ENCODE results near the gene ANKRD2. TPM values are rescaled to one million over a fixed set of nuclear protein-coding genes. Genes with fewer than 3 reads are reported as not detected.
A peak's percentile ranks its signal among the peaks of the same experiment; 100 is the strongest.

The ANKRD2 gene
- total RNA-seq, 2 experiments from 2014 or later = not detected

DNA sequence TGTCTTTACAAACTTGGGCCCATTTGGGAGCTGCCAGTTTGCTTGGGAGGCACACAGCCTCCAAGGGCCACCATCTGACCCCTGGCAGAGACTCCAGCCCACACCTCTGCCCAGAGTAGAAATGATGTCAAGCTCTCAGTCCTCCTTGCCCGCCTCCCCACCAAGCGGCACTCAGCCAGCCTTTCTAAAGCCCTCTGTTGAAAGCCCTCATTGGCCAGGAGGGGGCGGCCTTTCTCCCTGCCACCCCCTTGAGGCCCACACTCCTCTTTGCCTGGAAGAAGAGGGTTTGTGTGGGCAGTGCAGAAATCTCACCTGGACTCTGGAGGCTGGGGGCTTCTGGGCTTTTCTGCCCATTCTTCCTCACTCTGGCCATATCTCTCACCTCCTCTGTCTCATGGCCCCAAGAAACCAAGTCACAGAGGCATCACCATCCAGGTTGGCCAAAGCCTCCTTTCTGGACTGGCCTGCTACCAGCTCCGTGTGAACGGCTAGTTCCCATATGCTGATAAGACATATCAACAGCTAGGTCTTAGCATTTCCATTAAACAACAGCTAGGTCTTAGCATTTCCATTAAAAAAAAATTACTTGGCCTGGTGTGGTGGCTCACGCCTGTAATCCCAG lies 37.7 kb upstream of the ANKRD2 start:
- ChIA-PET CTCF (no interaction called here), POLR2A (no interaction called here)
- no peaks in the 10 kb centered on the region for H3K4me1 Mint-ChIP-seq (ENCODE audit: low read depth)
- ATAC-seq (ENCODE audit: poor library complexity) (no peak), DNase-seq (peak in 6 of 14 experiments; percentile 2 to 37 (median 17))
- H3K36me3 Mint-ChIP-seq (ENCODE audit: low read depth) = no peaks in the 10 kb centered on the region
- no peak overlapping the region for H3K27ac ChIP-seq (ENCODE audit: low read depth in 1 of 2, low read length in 2 of 2)
- H3K4me3 ChIP-seq (ENCODE audit: low read length) = no peak overlapping the region
- intact Hi-C loops (cut with DNase I, micrococcal nuclease) = no loop called here
- H3K36me3 ChIP-seq (ENCODE audit: insufficient read depth, low read length) = no peaks in the 10 kb centered on the region
- no peaks in the 10 kb centered on the region for H3K9me3 ChIP-seq (ENCODE audit: control insufficient read depth in 1 of 2, insufficient read depth in 1 of 2, low read length in 2 of 2)
- no peaks in the 10 kb centered on the region for H3K27me3 Mint-ChIP-seq
- H3K4me3 Mint-ChIP-seq = no peak overlapping the region
- no peaks in the 10 kb centered on the region for H3K9me3 Mint-ChIP-seq
- no peaks in the 10 kb centered on the region for H3K27me3 ChIP-seq (ENCODE audit: control insufficient read depth in 1 of 2, insufficient read depth in 2 of 2, low read length in 2 of 2)
- TF ChIP-seq CTCF (IDR thresholded peaks at IDR 0.05) = no peak
- H3K4me1 ChIP-seq (ENCODE audit: insufficient read depth, low read length) = no peaks in the 10 kb centered on the region
- no peak overlapping the region for H3K27ac Mint-ChIP-seq

DNA sequence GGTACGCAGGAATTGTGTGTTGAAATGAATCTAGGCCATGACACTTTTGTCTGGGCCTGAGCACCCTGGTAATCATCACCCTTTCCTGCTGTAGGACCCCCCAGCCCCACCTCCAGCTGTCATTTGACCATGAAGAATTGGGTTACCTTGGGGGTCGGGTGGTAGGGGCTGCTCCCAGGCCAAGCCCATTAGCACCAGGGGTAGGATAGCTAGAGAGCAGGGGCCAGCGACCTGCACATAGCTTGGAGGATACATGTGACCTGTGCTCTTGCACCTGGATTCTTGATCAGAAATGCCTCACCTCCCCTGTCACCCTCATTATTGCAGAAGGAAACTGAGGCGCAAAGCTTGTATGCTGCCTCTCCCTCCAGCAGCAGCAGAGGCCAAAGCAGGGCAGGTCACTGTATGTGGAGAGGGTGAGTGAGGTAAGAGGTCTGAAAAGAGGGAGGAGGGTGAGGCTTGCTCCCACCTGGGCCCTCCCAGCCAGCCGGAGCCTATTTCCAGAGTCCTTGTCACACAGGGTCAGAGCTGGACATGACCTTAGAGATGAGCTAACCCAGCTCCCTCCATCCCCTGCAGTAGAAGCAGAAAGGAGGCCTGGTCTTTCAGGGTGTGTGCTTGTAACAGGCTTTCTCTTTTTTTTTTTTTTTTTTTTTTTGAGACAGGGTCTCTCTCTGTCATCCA lies 35.3 kb upstream of the ANKRD2 start:
- no peaks in the 10 kb centered on the region for H3K9me3 ChIP-seq (ENCODE audit: control insufficient read depth in 1 of 2, insufficient read depth in 1 of 2, low read length in 2 of 2)
- H3K27me3 ChIP-seq (ENCODE audit: control insufficient read depth in 1 of 2, insufficient read depth in 2 of 2, low read length in 2 of 2) = no peaks in the 10 kb centered on the region
- H3K4me1 ChIP-seq (ENCODE audit: insufficient read depth, low read length) = peaks cover 4% of the 10 kb centered on the region
- no peak overlapping the region for H3K4me3 ChIP-seq (ENCODE audit: low read length)
- intact Hi-C loops (cut with DNase I, micrococcal nuclease) = no loop called here
- Mint-ChIP-seq H3K9me3 (no peaks in the 10 kb centered on the region), H3K4me3 (no peak overlapping the region), H3K4me1 (ENCODE audit: low read depth) (no peaks in the 10 kb centered on the region), H3K27me3 (no peaks in the 10 kb centered on the region), H3K27ac (no peak overlapping the region), H3K36me3 (ENCODE audit: low read depth) (no peaks in the 10 kb centered on the region)
- POLR2A ChIA-PET = no interaction called here
- no peaks in the 10 kb centered on the region for H3K36me3 ChIP-seq (ENCODE audit: insufficient read depth, low read length)
- DNase-seq (no peak), ATAC-seq (ENCODE audit: poor library complexity) (no peak)
- CTCF ChIA-PET = no interaction called here
- no peak for TF ChIP-seq CTCF (IDR thresholded peaks at IDR 0.05)
- no peak overlapping the region for H3K27ac ChIP-seq (ENCODE audit: low read depth in 1 of 2, low read length in 2 of 2)

DNA sequence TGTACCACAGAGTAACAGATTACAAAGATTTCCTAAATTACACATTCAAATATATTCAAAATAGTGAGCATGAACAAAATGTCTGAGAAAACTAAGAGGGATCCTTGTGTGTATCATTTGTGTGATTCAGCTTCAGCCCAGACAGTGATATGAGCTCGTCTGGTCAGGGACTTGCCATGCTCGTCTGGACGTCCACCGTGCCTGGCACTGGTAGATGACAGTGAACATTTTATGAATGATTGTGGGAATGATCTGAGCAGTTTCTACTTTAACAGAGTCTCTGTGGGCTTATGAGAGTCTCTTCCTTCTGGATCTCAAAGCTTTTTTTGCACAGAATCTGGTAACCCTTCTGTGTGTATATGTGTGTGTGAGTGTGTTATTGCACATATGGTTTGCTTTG lies 34.2 kb upstream of the ANKRD2 start:
- no peaks in the 10 kb centered on the region for H3K9me3 Mint-ChIP-seq
- no peaks in the 10 kb centered on the region for H3K4me1 Mint-ChIP-seq (ENCODE audit: low read depth)
- no peaks in the 10 kb centered on the region for H3K27me3 Mint-ChIP-seq
- H3K4me1 ChIP-seq (ENCODE audit: insufficient read depth, low read length) = peaks cover 10% of the 10 kb centered on the region
- DNase-seq = no peak
- H3K36me3 Mint-ChIP-seq (ENCODE audit: low read depth) = no peaks in the 10 kb centered on the region
- no peaks in the 10 kb centered on the region for H3K36me3 ChIP-seq (ENCODE audit: insufficient read depth, low read length)
- H3K27ac Mint-ChIP-seq = no peak overlapping the region
- H3K27me3 ChIP-seq (ENCODE audit: control insufficient read depth in 1 of 2, insufficient read depth in 2 of 2, low read length in 2 of 2) = no peaks in the 10 kb centered on the region
- H3K27ac ChIP-seq (ENCODE audit: low read depth in 1 of 2, low read length in 2 of 2) = no peak overlapping the region
- TF ChIP-seq CTCF (IDR thresholded peaks at IDR 0.05) = no peak
- intact Hi-C loops (cut with DNase I, micrococcal nuclease) = no loop called here
- H3K9me3 ChIP-seq (ENCODE audit: control insufficient read depth in 1 of 2, insufficient read depth in 1 of 2, low read length in 2 of 2) = no peaks in the 10 kb centered on the region
- H3K4me3 Mint-ChIP-seq = no peak overlapping the region
- no peak for ATAC-seq (ENCODE audit: poor library complexity)
- POLR2A ChIA-PET = no interaction called here
- CTCF ChIA-PET = no interaction called here
- no peak overlapping the region for H3K4me3 ChIP-seq (ENCODE audit: low read length)

All from CD4-positive, alpha-beta T cell (primary cell).